ENCODE results near the gene LDB2. TPM values are rescaled to one million over a fixed set of nuclear protein-coding genes. Genes with fewer than 3 reads are reported as not detected.
A peak's percentile ranks its signal among the peaks of the same experiment; 100 is the strongest.

LDB2 gene
- polyA plus RNA-seq, 4 donors: 85.7 to 106 (median 92.1) TPM

DNA sequence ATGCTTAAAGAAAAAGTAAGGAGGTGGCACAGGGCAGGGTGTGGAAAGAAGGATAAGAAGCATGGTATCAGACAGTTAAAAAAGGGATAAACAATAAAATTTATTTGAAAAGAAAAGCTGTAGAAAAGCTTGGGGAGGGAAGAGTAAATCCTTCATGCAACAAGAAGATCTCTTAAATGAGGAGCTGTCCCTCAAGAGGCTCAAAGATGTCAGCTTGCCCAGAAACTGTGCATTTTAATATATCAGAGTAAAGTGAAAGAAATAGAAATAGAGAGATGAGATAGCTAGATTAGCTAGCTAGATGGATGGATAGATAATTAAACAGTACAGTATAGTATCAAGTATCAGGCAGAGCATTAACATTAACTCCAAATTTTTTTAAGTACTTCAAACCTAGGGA is 170.3 kb downstream of the LDB2 start:
- DNase-seq (ENCODE audit: low read depth in 4 of 4, low spot score in 2 of 4): no peak

DNA sequence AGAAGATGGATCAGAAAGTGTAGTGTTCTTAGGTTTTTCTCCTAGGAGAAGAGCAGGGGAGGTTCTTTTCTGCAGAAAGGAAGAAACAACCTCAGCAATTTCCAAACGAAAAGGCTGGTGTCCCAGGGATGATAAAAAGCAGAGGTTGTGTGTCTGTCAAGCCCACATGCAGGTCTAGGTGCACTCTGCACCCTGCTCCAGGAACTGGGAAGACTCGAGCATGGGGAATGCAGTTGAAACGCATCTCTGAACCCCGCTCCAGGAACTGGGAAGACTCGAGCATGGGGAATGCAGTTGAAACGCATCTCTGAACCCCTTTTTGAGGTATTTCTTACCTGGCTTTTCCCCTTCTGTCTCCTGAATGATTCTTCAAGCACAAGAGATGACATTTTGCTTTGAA is 171.2 kb downstream of the LDB2 start:
- DNase-seq (ENCODE audit: low read depth in 4 of 4, low spot score in 2 of 4): no peak

DNA sequence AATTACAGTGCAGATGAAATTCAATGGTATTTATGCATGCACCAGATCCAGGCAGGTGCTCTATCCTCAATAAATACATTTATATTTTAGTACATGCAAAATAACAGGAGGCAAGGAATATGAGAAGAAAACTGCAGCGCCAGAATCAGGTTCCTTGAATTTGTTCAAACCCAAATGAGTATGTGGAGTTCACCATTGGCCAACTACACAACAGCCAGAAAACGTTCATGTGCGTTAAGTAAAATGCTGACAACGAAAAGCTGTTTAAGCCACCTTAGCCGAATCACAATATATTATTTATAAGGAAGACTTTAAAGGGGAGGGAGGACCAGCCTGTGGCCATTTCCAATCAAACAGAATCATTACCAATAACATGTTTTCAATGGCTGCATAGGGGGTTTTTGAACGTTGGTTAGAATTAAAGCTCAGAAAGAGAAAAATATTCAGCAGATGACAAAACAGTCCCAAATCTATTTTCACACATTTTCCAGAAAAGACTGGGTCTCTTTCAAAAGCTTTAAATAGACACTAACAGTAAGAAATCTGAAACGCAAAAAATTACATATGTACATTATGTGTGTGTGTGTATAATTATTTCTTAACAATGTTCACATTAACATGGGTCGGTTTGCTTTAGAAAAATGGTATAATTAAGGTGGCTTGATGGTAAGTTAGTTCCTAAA is 171.9 kb downstream of the LDB2 start:
- DNase-seq (ENCODE audit: low read depth in 4 of 4, low spot score in 2 of 4): no peak

- DNase-seq (ENCODE audit: low read depth in 4 of 4, low spot score in 2 of 4): no peak
Measured at GRCh38 chr4:16725252-16725651, 173.2 kb downstream of the LDB2 start.

DNA sequence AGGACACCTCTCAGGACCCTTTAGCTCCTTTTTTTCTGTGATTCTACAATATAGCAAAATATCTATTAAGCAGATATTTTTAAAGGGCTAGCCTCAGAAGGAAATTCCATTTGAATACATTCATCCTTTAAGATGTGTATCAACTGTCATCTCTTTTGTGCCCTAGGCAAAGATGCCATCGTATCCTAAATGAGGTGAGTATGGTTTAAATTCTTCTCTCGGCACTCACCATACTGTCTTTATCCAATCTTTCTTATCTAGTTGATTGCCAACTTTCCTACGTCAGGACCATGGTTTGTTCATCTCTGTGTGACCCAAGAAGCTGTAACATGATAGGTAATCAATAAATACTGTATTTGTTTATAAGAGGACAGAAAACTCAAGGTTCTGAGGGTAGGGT is 176.0 kb downstream of the LDB2 start:
- DNase-seq (ENCODE audit: low read depth in 4 of 4, low spot score in 2 of 4): no peak

DNA sequence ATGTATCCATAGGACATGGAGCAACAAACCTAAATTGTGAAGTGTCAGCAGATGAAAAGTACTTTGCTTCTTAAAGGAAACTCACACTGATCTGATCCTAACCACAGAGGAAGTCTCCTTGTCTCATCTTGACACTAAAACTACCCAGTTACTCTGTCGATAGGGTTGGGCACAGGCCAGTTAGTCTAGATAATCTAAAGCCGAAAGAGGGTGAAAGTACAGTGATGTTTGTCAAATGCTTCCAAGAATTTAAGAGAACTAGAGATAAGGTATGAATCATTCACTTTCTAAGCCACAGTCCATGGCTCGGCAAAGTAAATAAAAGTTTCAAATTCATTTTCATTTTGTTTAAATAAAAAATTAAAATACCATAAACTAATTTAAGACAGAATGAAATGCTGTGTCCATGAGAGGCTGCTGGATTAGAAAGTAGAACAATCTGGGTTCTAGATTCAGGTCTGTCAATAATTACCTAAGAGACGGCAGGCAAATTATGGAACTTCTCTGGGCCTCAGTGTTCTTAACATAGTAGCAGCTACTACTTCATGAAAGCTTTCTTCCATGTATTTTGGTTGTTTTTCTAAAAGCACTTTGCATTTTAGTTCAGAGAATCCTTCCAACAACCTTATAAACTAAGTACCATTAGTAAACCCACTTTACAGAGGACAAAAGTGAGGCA is 176.7 kb downstream of the LDB2 start:
- DNase-seq (ENCODE audit: low read depth in 4 of 4, low spot score in 2 of 4): no peak

DNA sequence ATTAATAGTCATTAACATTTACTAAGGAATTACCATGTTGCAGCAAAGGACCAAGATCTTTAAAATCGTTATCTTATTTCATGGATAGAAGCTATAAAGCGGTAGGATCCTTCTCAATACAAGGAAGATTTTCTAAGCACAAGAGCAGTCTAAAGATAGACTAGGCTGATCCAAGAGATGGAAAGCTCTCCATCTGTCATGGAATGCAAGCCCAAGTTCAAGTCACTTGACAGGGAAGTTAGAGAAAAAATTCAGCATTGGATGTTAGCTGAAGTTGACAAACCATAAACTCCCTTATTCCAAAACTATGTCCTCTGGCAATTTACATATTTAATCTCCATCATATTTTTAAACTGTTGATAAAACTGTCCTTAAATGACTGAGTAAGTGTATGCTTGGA is 177.7 kb downstream of the LDB2 start:
- no peak for DNase-seq (ENCODE audit: low read depth in 4 of 4, low spot score in 2 of 4)

GRCh38 chr4:16717266-16717970 is 181.0 kb downstream of the LDB2 start:
- DNase-seq (ENCODE audit: low read depth in 4 of 4, low spot score in 2 of 4): no peak

DNA sequence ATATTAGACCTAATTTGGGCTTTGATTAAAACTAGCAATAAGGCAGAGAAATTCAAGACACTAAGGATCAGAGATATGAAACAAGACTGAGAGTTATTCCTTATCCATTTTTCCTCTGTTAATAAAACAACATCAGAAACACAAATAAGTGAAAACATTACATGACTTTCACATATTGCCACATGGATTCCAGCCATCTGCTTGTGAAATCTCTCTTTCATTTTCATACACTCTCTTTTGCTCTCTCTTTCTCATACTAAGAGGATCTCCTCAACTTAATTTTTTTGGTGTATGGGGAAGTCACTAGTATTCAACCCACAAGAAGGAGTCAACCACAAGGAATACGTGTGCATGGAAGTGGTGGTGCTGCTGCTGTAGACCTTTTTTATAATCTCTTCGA is 183.0 kb downstream of the LDB2 start:
- DNase-seq (ENCODE audit: low read depth in 4 of 4, low spot score in 2 of 4): no peak

DNA sequence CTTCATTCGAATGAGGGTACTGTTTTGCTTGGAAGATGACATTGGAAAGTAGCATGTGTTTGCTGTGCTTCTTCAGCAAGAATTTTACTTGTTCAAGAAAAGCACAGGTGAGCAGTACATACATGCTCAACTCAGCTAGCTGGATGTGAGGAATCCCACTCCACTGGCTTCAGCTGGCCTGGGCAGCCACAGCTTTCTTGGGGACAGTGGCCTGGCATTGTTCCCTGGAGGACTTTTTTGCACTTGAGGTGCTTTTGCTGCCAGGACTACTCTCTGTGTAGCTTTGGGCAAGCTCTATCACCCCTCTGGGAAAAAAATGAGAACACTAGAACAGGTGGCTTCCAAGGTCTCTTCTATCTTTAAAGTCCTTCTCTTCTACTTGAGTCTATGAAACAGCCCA is 184.3 kb downstream of the LDB2 start:
- no peak for DNase-seq (ENCODE audit: low read depth in 4 of 4, low spot score in 2 of 4)

- DNase-seq (ENCODE audit: low read depth in 4 of 4, low spot score in 2 of 4): no peak
Measured at GRCh38 chr4:16713696-16714095, 184.7 kb downstream of the LDB2 start.

DNA sequence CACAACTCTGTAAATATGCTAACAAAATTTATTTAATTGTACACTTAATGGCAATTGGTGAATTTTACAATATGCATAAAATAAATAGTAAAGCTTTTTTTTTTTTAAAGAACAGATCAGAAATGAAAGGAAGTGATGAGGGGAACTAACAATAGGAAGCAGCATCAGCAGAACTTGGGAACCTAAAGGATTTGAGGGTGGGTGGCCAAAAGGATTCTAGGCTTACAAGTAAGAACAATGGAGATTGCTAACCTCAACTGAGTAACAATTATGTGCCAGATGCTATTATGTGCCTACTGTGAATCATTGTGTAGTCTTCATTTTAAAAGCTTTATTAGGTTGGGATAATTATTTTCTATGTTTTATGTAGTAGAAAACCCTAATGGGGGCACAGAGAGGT is 185.2 kb downstream of the LDB2 start:
- DNase-seq (ENCODE audit: low read depth in 4 of 4, low spot score in 2 of 4): no peak

- DNase-seq (ENCODE audit: low read depth in 4 of 4, low spot score in 2 of 4): no peak
Measured at GRCh38 chr4:16710198-16710597, 188.2 kb downstream of the LDB2 start.

- no peak for DNase-seq (ENCODE audit: low read depth in 4 of 4, low spot score in 2 of 4)
Measured at GRCh38 chr4:16707874-16708273, 190.6 kb downstream of the LDB2 start.

DNA sequence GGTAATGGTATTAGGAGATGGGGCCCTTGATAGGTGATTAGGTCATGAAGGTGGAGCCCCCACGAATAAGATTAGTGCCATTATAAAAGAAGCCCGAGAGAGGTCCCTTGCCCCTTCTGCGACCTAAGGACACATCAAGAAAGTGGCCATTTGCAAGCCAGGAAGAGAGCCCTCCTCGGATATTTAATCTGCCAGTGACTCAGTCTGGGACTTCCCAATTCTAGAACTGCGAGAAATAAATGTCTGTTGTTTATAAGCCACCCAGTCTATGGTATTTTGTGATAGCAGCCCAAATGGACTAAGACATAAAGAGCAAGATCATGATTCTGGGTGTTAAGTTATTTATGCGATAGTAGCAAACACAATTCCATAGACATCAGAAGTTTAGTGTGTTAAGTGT is 192.2 kb downstream of the LDB2 start:
- no peak for DNase-seq (ENCODE audit: low read depth in 4 of 4, low spot score in 2 of 4)

DNA sequence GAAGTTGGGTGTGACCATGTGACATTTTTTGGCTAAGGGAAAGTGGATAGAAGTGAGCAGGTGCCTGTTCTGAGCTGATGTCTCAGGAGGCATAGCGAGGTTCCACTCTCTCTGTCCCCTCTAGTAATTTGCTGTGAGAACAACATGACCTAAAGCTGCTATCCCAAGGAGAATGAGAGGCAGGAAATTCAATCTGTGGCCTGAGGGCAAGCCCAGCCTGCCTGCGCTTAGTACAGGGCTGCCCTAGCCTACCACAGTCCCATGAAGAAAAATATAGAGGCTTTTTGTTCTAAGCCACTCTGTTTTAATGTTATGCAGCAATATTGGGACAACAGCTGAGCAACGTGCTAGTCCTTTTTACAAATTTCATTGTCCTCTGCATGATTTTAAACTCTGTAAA is 193.1 kb downstream of the LDB2 start:
- DNase-seq (ENCODE audit: low read depth in 4 of 4, low spot score in 2 of 4): no peak

GRCh38 chr4:16704489-16704888 is 194.0 kb downstream of the LDB2 start:
- no peak for DNase-seq (ENCODE audit: low read depth in 4 of 4, low spot score in 2 of 4)

- DNase-seq (ENCODE audit: low read depth in 4 of 4, low spot score in 2 of 4): no peak
Measured at GRCh38 chr4:16695896-16696295, 202.5 kb downstream of the LDB2 start.

- no peak for DNase-seq (ENCODE audit: low read depth in 4 of 4, low spot score in 2 of 4)
Measured at GRCh38 chr4:16694884-16695276, 203.6 kb downstream of the LDB2 start.

DNA sequence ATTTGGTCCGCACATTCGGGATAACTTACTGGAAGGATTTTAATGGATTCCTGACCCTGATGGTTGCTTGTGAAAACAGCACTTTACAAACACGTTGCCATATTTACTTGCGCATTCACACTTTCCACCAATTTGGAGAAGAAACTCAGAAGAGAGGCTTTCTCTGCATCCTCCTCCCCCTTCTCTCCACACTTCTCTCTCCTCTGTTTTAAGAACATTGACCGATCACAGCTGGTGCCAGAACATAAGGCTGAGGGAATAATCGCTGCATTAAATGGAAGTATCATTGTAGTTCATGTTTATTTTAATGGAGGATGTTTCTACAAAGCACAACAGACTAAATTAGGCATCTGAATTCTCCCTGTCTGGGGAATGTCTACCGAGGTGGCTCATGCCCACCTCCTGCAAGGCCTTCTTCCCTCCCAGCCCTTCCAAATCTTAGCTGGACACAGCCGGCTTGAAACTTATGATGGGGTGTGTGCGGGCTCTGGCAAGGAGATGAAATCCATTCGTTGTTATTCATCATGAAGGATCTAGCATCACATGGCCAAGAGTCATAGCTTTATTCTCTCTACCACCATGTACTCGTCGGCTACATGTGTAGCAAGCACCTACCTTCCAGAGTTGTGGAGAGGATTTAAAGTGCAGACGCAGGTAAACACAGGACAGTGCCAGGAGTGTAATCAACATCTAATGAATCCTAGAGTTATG is 204.1 kb downstream of the LDB2 start:
- peak in 2 of 4 donors; percentile 46 to 62 for DNase-seq (ENCODE audit: low read depth in 4 of 4, low spot score in 2 of 4)

DNA sequence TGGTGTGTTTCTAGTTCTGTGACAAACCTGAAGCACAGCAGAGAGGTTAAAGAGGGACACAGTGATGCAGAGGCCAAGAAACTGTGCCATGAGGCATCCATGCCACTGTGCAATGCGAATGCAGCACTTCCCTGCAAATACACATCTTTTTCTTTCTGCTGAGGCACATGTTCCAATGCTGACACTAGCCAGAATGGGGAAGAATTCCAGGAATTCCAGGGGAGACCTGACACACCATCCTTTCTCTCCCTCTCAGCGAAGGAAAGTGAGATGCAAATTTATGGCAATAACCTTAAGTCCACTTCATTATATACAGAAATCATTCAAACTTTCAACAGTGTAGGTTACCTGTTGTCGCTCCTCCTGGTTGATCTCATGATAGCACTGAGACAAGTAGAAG is 204.8 kb downstream of the LDB2 start:
- DNase-seq (ENCODE audit: low read depth in 4 of 4, low spot score in 2 of 4): no peak

Data from left renal cortex interstitium (tissue), 4 donors.